WTC11 (cell line): ENCODE measurements around the gene EPB41. TPM values are rescaled to one million over a fixed set of nuclear protein-coding genes. Genes with fewer than 3 reads are reported as not detected.

Experiments
- ATAC-seq: fragments of 200-7000 bp; cut with Tn5 transposase; 2 replicates; pipeline ENCODE4 v1.10.0; 2021; ENCODE audit warnings: mild to moderate bottlenecking, moderate library complexity
- CTCF ChIA-PET: fragments of 300-600 bp; sonication (Branson Sonifier 250); formaldehyde crosslinking; loops from one replicate; lab custom pipeline; 2021; ENCODE audit warnings: antibody characterized with exemption; lab: Charles Lee
- POLR2A ChIA-PET: fragments of 350-600 bp; sonication (Branson Sonifier 250); formaldehyde crosslinking; loops from one replicate; lab custom pipeline; 2021; ENCODE audit warnings: antibody characterized with exemption; lab: Charles Lee
- DNase-seq: peaks from one replicate; pipeline ENCODE4 v3.0.0; 2021; ENCODE audit warnings: low spot score
- H3K27ac Mint-ChIP-seq: 2 replicates; pipeline ENCODE4 v1.8.0; 2021; ENCODE audit warnings: mixed read lengths
- H3K27me3 Mint-ChIP-seq: 2 replicates; pipeline ENCODE4 v1.8.0; 2021; ENCODE audit warnings: low read depth, mild to moderate bottlenecking, moderate library complexity, mixed read lengths
- H3K36me3 Mint-ChIP-seq: 2 replicates; pipeline ENCODE4 v1.8.0; 2021; ENCODE audit warnings: mixed read lengths
- H3K4me1 Mint-ChIP-seq: 2 replicates; pipeline ENCODE4 v1.8.0; 2022; ENCODE audit warnings: mixed read lengths
- H3K4me3 Mint-ChIP-seq: 2 replicates; pipeline ENCODE4 v1.8.0; 2021; ENCODE audit warnings: mild to moderate bottlenecking, moderate library complexity, mixed read lengths
- H3K9me3 Mint-ChIP-seq: 2 replicates; pipeline ENCODE4 v1.8.0; 2021; ENCODE audit warnings: mixed read lengths
- AFF4 ChIP-seq: sonication (generic); formaldehyde crosslinking; IDR thresholded peaks from 2 replicates; pipeline ENCODE4 v1.8.1; 2023; ENCODE audit warnings: mild to moderate bottlenecking, missing genetic modification reagents, borderline replicate concordance
- AR ChIP-seq: fragments of 250-450 bp; sonication (Bioruptor Pico); IDR thresholded peaks from 2 replicates; pipeline ENCODE4 v1.9.0; 2021; ENCODE audit warnings: mild to moderate bottlenecking
- ATF2 ChIP-seq: sonication (generic); formaldehyde crosslinking; IDR thresholded peaks from 2 replicates; pipeline ENCODE4 v1.8.1; 2022; ENCODE audit warnings: low read depth, missing genetic modification reagents, borderline replicate concordance
- ATF6 ChIP-seq: sonication (generic); formaldehyde crosslinking; IDR thresholded peaks from 2 replicates; pipeline ENCODE4 v1.8.1; 2023; ENCODE audit warnings: mild to moderate bottlenecking, missing genetic modification reagents
- CBFB ChIP-seq: sonication (generic); formaldehyde crosslinking; IDR thresholded peaks from 2 replicates; pipeline ENCODE4 v1.8.1; 2022; ENCODE audit warnings: mild to moderate bottlenecking, low read depth, missing genetic modification reagents
- ELF4 ChIP-seq: sonication (generic); formaldehyde crosslinking; IDR thresholded peaks from 2 replicates; pipeline ENCODE4 v1.8.1; 2022; ENCODE audit warnings: low read depth, mild to moderate bottlenecking, moderate library complexity, missing genetic modification reagents
- ESRRA ChIP-seq: sonication (generic); formaldehyde crosslinking; IDR thresholded peaks from 2 replicates; pipeline ENCODE4 v1.8.1; 2022; ENCODE audit warnings: mild to moderate bottlenecking, missing genetic modification reagents, borderline replicate concordance
- FOXK1 ChIP-seq: sonication (generic); formaldehyde crosslinking; IDR thresholded peaks from 2 replicates; pipeline ENCODE4 v1.8.0; 2022; ENCODE audit warnings: mild to moderate bottlenecking, moderate library complexity, missing genetic modification reagents
- IRF2 ChIP-seq: sonication (generic); formaldehyde crosslinking; IDR thresholded peaks from 2 replicates; pipeline ENCODE4 v1.8.0; 2022; ENCODE audit warnings: low read depth, missing genetic modification reagents, borderline replicate concordance
- MYBL2 ChIP-seq: sonication (generic); formaldehyde crosslinking; IDR thresholded peaks from 2 replicates; pipeline ENCODE4 v1.8.1; 2023; ENCODE audit warnings: mild to moderate bottlenecking, moderate library complexity, missing genetic modification reagents
- RORB ChIP-seq: fragments of 250-450 bp; sonication (Bioruptor Pico); IDR thresholded peaks from 2 replicates; pipeline ENCODE4 v1.9.0; 2021; ENCODE audit warnings: mild to moderate bottlenecking
- TCF7 ChIP-seq: sonication (generic); formaldehyde crosslinking; IDR thresholded peaks from 2 replicates; pipeline ENCODE4 v1.8.0; 2022; ENCODE audit warnings: mild to moderate bottlenecking, low read depth, missing genetic modification reagents, moderate library complexity
- ZNF232 ChIP-seq: sonication (generic); formaldehyde crosslinking; IDR thresholded peaks from 2 replicates; pipeline ENCODE4 v1.8.0; 2022; ENCODE audit warnings: mild to moderate bottlenecking, missing genetic modification reagents
- ZNF416 ChIP-seq: fragments of 250-450 bp; sonication (Bioruptor Pico); IDR thresholded peaks from 2 replicates; pipeline ENCODE4 v1.9.0; 2021; ENCODE audit warnings: mild to moderate bottlenecking, inconsistent platforms
- ZNF423 ChIP-seq: fragments of 250-450 bp; sonication (Bioruptor Pico); IDR thresholded peaks from 2 replicates; pipeline ENCODE4 v2.1.2; 2022; ENCODE audit warnings: mild to moderate bottlenecking, moderate library complexity
- total RNA-seq: library from RNA; stranded (reverse); gene quantifications from 3 replicates; pipeline ENCODE4 v1.2.3, GENCODE V29; 2021
- TF ChIP-seq, protein P1 (sequence below): sonication (generic); formaldehyde crosslinking; IDR thresholded peaks from 2 replicates; pipeline ENCODE4 v1.8.0; 2022; ENCODE audit warnings: mild to moderate bottlenecking, missing genetic modification reagents
- TF ChIP-seq, protein P2 (sequence below): sonication (generic); formaldehyde crosslinking; IDR thresholded peaks from 2 replicates; pipeline ENCODE4 v1.8.0; 2023; ENCODE audit warnings: missing genetic modification reagents
- TF ChIP-seq, protein P3 (sequence below): fragments of 200-600 bp; IDR thresholded peaks from 2 replicates; pipeline ENCODE4 v1.8.0; 2022; ENCODE audit warnings: antibody characterized with exemption

Gene EPB41
- total RNA-seq, 1 experiment from 2014 or later: 85.0 TPM

- Mint-ChIP-seq H3K9me3 (no peaks in the 10 kb centered on the region), H3K4me3 (no peak overlapping the region), H3K27me3 (peaks cover 1% of the 10 kb centered on the region), H3K36me3 (no peaks in the 10 kb centered on the region), H3K27ac (peak overlapping the region; percentile 66; the same call in 1 of the 2 replicates), H3K4me1 (peaks cover 46% of the 10 kb centered on the region)
- CTCF ChIA-PET: interaction anchor here (0.9 to 4.3 kb wide), 24 partner anchors 10 to 320 kb away, joined by 3 to 54 read pairs (median 8); partner anchors contain the start of genes EPB41, SRSF4 and YTHDF2
- TF ChIP-seq IRF2 (no peak), ESRRA (CRISPR knock-in tag) (no peak), FOXK1 (CRISPR knock-in tag) (no peak), ATF2 (no peak), MYBL2 (CRISPR knock-in tag) (no peak)
- ATAC-seq (no peak), DNase-seq (no peak)
- POLR2A ChIA-PET: interaction anchor here (0.6 to 1.7 kb wide), 3 partner anchors 108 to 295 kb away, joined by 3 to 7 read pairs (median 4); partner anchors contain the start of gene YTHDF2
Measured at GRCh38 chr1:28883242-28883616, 31.1 kb upstream of the EPB41 start.

DNA sequence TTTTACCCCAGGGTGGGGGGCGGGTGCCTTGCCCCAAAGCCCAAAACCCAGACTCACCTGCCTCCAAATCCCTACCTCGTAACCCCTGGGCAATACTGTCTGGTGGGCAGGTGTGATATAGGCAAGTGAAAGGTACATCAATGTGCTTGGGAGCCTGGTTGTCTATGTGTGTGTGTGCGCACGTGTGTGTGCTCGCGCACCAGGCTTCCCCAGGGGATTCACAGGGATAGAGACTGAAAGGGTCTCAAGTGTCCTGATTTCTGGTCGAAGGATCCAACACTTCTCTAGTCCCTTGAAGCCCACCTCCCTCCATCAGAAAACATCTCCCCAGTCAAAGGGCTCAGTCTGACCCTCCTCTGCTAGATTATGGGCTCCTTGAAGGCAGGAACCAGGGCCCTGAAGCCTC lies 28.9 kb upstream of the EPB41 start:
- ChIA-PET CTCF (interaction anchor here (0.6 to 4.3 kb wide), 16 partner anchors 8 to 317 kb away, joined by 3 to 54 read pairs (median 12); partner anchors contain the start of genes EPB41 and TMEM200B), POLR2A (interaction anchor here (0.9 to 1.1 kb wide), 4 partner anchors 29 to 296 kb away, joined by 3 to 11 read pairs (median 4); partner anchors contain the start of genes EPB41 and SRSF4)
- H3K27ac Mint-ChIP-seq: 0 out of 2 replicates have a peak overlapping the region, but pooled peaks have one; percentile 27
- no peaks in the 10 kb centered on the region for H3K9me3 Mint-ChIP-seq
- H3K4me1 Mint-ChIP-seq: peaks cover 49% of the 10 kb centered on the region
- peaks cover 10% of the 10 kb centered on the region for H3K27me3 Mint-ChIP-seq
- no peak for DNase-seq
- H3K4me3 Mint-ChIP-seq: no peak overlapping the region
- H3K36me3 Mint-ChIP-seq: no peaks in the 10 kb centered on the region
- no peak for ATAC-seq
- TF ChIP-seq RORB (CRISPR knock-in tag) (no peak), ZNF416 (no peak), ZNF423 (no peak), TCF7 (CRISPR knock-in tag) (no peak), AR (CRISPR knock-in tag) (no peak), ZNF232 (CRISPR knock-in tag) (no peak), ELF4 (CRISPR knock-in tag) (no peak), ATF6 (CRISPR knock-in tag) (no peak), CBFB (CRISPR knock-in tag) (no peak), AFF4 (no peak)
- TF ChIP-seq, protein P1, sequence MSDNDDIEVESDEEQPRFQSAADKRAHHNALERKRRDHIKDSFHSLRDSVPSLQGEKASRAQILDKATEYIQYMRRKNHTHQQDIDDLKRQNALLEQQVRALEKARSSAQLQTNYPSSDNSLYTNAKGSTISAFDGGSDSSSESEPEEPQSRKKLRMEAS (CRISPR knock-in tag): no peak
- TF ChIP-seq, protein P2, sequence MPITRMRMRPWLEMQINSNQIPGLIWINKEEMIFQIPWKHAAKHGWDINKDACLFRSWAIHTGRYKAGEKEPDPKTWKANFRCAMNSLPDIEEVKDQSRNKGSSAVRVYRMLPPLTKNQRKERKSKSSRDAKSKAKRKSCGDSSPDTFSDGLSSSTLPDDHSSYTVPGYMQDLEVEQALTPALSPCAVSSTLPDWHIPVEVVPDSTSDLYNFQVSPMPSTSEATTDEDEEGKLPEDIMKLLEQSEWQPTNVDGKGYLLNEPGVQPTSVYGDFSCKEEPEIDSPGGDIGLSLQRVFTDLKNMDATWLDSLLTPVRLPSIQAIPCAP (CRISPR knock-in tag): no peak
- TF ChIP-seq, protein P3, sequence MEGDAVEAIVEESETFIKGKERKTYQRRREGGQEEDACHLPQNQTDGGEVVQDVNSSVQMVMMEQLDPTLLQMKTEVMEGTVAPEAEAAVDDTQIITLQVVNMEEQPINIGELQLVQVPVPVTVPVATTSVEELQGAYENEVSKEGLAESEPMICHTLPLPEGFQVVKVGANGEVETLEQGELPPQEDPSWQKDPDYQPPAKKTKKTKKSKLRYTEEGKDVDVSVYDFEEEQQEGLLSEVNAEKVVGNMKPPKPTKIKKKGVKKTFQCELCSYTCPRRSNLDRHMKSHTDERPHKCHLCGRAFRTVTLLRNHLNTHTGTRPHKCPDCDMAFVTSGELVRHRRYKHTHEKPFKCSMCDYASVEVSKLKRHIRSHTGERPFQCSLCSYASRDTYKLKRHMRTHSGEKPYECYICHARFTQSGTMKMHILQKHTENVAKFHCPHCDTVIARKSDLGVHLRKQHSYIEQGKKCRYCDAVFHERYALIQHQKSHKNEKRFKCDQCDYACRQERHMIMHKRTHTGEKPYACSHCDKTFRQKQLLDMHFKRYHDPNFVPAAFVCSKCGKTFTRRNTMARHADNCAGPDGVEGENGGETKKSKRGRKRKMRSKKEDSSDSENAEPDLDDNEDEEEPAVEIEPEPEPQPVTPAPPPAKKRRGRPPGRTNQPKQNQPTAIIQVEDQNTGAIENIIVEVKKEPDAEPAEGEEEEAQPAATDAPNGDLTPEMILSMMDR: no peak
